CD4-positive, alpha-beta T cell treated with Interleukin-1 beta for 1 hour (primary cell): ENCODE data around the gene RAB43.
"Not testable (repeated sequence)": the region's sequence is repeated elsewhere in the genome, so short reads cannot be mapped to it uniquely, and the experiment has no call there.

ENCODE experiments used
- DNase-seq, 2 donors: peaks; one replicate each; pipeline ENCODE4 v3.0.0-alpha.2; 2020 to 2022

Gene RAB43

GRCh38 chr3:129087904-129088303 lies 33.7 kb downstream of the RAB43 start:
- peak; percentile 21 to 33 for DNase-seq

- DNase-seq: no peak
Measured at GRCh38 chr3:129087138-129087702, 34.4 kb downstream of the RAB43 start.

GRCh38 chr3:129085818-129086217 lies 35.8 kb downstream of the RAB43 start:
- DNase-seq: no peak

- no peak for DNase-seq
Measured at GRCh38 chr3:129085165-129085715, 36.4 kb downstream of the RAB43 start.

DNA sequence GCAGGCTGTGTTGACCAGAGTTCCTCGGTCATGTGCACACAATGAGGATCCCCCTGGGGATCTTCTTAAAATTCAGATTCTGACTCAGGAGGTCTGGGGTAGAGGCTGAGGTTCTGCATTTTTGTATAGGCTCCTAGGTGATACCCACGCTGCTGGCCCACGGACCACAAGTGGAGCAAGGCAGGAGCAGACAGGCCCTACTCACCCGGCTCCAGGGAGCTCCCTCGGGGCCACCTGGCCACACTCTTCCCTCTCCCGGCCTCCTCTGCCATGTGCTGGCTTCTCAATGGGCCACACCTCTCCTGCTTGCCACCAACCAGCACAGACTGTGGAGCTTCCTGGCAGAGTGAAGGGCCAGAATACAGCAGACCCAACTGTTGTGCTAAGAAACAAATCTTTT lies 37.1 kb downstream of the RAB43 start:
- no peak for DNase-seq

DNA sequence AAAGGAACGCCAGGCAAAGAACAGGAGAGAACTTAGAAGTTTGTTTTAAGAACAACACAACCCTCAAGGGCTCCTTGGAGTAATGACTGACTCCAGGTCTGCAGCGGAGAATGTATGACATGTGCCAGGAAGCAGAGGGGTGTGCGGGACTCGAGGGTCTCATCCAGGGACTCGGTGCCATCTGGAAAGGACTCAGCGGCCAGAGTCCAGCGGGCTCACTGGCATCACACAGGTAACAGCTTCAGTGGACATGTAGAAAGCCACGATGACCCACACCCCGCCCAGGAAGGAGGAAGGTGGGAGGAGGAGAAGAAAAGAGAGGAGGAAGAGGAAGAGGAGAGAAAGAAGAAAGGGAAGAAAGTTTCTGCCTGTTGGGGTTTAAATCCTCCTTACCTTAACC lies 39.6 kb downstream of the RAB43 start:
- no peak for DNase-seq

DNA sequence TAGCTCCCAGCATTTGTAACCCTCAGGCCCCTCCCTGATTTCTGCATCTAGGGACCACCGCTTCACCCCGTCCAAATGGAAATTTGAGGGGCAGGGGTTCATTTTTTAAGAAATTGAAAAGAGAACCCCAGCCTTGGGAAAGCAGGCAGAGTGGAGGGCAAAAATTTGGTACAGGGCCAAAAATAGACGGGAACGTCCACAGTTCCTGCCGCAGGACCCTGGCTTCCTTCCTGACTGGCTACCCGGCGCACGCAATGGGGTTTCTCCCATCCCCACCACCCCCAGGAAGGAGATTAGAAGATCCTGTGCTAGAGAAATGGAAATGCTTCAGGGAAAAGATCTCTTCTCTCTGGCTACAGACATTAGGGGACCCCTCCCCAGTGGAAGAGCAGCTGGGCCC lies 40.1 kb downstream of the RAB43 start:
- no peak for DNase-seq

- no peak for DNase-seq
Measured at GRCh38 chr3:129078510-129078909, 43.1 kb downstream of the RAB43 start.

- no peak for DNase-seq
Measured at GRCh38 chr3:129077222-129077621, 44.4 kb downstream of the RAB43 start.

DNA sequence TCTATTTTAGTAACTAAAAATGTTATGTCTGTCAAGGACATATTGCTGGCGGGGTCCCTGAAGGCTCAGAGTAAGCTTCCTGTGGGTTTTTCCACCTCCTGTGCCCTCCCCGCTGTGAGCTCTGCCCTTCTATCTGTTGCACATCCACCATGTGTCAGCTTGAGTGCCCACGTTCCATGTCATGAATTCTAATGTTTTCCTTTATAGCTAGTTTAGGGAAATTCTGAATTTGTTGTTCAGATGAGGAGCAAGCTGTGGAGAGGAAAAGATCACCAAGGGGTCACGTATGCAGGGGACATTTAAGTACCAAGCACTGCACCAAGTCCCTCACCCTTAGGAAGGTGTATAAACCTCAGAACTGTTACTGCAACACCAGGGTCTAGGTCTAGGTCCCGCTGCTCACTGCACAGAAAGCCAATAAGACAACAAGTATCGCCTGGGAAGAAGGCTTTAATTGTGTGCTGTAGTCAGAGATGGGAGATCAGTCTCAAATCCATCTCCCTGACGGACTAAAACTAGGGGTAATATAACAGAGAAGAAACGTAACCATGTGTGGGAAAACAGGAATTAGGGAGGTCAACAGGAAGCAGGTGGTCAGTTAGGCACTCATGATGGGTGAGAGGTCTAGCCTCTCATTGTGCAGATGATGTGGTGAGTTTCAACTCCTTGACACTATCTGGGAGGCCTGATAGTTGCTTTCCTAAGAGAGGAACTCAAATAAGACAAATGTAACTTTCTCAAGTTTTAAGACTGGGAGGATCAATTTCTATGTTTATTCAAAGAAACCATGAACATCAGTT lies 51.3 kb downstream of the RAB43 start:
- no peak for DNase-seq

- not testable (repeated sequence) for DNase-seq
Measured at GRCh38 chr3:129069313-129070085, 52.1 kb downstream of the RAB43 start.

DNA sequence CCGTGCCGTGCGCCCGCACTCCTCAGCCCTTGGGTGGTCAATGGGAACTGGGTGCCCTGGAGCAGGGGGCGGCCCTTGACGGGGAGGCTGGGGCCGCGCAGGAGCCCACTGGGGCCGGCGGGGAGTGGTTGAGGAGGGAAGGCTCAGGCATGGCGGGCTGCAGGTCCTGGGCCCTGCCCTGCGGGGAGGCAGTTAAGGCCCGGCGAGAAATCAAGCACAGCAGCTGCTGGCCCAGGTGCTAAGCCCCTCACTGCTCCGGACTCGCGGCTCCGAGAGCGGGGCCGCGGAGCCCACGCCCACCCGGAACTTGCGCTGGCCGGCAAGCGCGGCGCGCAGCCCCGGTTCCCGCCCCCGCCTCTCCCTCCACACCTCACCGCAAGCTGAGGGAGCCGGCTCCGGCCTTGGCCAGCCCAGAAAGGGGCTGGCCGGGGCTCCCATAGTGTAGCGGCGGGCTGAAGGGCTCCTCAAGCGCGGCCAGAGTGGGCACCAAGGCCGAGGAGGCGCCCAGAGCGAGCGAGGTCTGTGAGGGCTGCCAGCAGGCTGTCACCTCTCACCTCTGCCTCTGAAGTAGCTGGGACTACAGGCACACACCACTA lies 53.2 kb downstream of the RAB43 start:
- no peak for DNase-seq

DNA sequence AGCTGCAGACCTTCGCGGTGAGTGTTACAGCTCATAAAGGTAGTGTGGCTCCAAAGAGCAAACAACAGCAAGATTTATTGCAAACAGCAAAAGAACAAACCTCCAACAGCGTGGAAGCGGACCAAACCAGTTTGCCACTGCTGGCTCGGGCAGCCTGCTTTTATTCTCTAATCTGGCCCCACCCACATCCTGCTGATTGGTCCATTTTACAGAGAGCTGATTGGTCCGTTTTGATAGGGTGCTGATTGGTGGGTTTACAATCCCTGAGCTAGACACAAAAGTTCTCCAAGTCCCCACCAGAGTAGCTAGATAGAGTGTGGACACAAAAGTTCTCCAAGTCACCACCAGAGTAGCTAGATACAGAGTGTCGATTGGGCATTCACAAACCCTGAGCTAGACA lies 53.9 kb downstream of the RAB43 start:
- DNase-seq: peak; percentile 17 to 29

- DNase-seq: no peak
Measured at GRCh38 chr3:129065720-129066073, 55.9 kb downstream of the RAB43 start.

DNA sequence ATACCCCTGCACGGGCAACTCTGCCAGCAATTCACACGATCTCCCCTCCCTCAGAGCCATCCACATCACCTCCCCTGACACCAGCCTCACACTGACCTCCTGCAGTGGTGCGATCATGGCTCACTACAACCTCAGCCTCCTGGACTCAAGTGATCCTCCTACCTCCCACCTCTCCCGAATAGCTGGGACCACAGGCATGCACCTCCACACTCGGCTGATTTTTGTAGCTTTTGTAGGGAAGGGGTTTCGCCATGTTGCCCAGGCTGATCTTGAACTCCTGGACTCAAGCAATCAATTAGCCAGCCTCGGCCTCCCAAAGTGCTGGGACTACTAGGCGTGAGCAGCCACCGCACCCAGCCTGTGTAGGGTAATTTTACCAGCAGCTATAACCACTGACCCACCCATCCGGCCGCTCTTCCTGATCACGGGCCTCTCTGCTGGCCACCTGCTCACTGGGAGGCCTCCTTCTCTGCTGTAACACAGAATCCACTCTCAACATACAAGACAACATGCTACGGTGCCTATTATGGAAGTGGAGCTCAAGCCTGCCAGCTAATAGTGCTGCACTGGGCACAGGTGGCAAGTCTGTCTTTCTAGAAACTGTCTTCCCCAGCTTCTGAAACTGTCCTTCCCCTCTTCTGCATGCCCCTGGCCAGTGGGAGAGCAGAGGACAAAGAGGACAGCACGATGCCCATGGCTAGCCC lies 56.4 kb downstream of the RAB43 start:
- no peak for DNase-seq

GRCh38 chr3:129063841-129064482 lies 57.6 kb downstream of the RAB43 start:
- DNase-seq: no peak

DNA sequence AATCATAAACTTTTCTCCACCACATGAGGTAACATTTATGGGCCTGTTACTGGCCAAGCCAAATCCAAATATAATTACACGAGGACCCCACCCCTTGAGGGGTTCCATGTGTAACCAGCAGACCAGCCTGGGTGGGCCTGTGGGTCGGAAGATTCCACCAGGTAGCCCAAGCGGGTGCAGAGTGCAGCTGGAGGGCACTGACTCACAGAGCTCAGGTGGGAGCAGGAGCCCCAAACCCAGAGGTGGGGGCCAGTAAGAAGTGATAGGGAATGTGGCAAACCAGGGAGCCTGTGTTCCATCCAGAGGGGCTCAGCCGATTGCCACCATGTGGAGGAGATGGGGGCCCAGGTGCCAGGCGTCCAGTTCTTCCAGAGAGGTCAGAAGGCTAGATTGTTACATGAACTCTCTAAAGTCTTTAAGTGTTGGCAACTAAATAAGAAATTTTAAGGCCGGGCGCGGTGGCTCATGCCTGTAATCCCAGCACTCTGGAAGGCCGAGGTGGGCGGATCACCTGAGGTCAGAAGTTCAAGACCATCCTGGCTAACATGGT lies 58.4 kb downstream of the RAB43 start:
- DNase-seq: no peak

GRCh38 chr3:129061888-129062834 lies 59.4 kb downstream of the RAB43 start:
- no peak for DNase-seq

DNA sequence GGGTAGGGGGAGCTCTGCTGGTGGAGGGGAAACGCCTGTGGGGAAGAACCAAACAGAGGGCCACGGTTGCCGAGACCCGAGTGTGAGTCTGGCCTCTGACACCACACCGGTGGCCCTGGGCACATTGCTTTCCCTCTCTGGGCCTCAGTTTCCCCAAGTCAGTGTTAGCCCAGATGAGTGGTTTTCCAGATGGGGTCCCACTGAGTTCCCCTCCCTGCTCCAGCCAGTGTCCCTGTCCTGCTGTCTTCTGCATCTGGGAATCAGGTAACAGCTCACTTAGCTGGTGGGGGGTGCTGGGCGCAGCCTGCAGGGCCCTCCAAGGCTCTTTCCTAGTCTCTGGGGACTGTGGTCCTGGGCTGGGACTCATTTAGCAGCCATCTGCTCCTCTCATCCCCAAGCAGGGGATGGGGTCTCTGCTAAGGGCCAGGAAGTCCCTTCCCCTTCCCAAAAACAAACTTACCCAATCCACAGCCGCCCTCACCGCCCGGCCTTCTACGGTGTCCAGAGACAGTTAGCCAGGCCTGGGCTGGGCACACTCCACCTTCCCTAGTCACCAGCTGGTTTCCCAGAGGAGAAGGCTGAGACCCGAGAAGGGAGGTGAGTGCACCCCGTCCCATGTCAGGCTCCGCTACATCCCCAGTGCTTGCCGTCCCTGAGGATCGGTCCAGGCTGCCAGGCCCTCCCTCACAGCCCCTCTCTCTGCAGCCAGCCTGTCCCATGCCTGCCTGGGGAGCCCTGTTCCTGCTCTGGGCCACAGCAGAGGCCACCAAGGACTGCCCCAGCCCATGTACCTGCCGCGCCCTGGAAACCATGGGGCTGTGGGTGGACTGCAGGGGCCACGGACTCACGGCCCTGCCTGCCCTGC lies 60.3 kb downstream of the RAB43 start:
- no peak for DNase-seq
